ENCODE measurements around the gene KIF18B.

The KIF18B gene

DNA sequence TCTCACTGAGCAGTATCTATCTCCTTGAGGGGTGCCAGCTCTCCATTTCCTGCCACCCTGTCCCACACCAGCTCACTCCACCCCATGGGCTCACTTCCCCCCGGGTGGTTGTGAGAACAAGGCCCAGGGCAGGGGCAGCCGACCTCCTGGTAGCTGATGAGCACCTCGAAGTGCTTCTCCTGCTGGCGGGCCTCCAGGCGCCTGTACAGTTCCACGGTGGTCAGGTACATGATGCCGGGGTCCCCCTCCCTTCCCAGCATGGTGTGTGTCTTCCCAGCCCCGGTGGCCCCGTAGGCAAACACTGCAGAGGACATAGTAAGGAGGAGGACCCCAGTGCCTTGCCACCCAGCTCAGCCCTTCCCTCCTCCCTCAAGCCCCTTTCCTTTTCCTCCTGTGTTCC is 12.5 kb downstream of the KIF18B start:
- DNase-seq (ENCODE audit: low read depth): no peak

- no peak for DNase-seq (ENCODE audit: low read depth)
These were observed 12.8 kb downstream of the KIF18B start for GRCh38 chr17:44934745-44935105.

- no peak for DNase-seq (ENCODE audit: low read depth)
These were observed 13.5 kb downstream of the KIF18B start for GRCh38 chr17:44933824-44934744.

DNA sequence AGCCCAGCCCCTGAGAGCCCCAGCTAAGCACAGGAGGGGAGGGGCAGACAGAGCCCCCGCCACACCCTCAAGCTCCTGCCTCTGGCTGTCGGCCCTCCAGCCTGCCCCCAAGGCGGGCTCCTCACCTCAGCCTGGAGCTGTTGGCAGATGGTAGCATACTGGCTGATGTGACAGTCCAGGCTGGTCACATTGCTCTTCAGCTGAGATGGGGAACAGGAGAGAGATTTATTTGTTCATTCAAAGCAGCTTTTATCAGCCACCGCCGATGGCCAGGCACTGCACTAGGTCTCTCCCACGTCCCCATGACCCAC is 14.8 kb downstream of the KIF18B start:
- DNase-seq (ENCODE audit: low read depth): no peak

- no peak for DNase-seq (ENCODE audit: low read depth)
These were observed 15.3 kb downstream of the KIF18B start for GRCh38 chr17:44932096-44932786.

GRCh38 chr17:44931376-44931775 is 16.2 kb downstream of the KIF18B start:
- DNase-seq (ENCODE audit: low read depth): no peak

DNA sequence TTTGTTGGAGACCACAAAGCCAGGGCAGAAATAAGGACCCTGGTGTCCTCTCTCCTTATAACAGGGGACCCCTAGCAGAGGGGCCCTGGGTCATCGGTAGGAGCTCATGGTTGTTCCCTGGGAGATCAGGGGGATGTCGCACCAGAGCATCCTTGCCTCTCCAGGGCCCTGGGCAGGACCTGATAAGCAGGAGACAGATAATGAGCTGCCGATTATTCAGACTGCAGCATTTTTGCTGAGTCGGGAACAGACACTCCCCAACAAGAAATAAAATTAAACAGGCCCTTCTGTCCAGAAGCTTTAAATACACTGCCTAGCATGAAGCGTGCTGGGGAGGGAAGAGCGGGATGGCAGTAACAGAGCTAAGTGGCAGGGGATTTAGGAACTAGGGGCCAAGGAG is 16.9 kb downstream of the KIF18B start:
- no peak for DNase-seq (ENCODE audit: low read depth)

- no peak for DNase-seq (ENCODE audit: low read depth)
These were observed 18.4 kb downstream of the KIF18B start for GRCh38 chr17:44928950-44929720.

DNA sequence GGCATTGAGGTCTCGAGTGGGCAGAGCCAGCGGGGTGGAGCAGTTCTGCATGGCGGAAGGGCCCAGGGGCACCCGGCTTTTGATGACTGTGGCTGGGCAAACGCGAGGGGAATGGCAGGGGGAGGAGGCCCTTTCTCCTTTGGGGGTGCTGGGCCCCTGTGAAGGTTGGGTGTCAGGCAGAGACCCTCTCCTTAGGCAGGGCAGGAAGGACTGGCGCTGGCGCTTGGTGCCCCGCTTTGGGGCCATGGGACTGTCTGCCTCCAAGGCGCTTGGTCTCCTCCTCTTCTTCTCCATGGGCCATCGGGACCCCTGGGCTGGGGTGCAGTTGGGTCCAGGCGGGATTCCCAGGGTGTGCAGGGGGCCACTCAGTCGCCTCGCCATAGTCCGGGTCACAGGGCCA is 19.4 kb downstream of the KIF18B start:
- no peak for DNase-seq (ENCODE audit: low read depth)

GRCh38 chr17:44927696-44928095 is 19.9 kb downstream of the KIF18B start:
- DNase-seq (ENCODE audit: low read depth): no peak

DNA sequence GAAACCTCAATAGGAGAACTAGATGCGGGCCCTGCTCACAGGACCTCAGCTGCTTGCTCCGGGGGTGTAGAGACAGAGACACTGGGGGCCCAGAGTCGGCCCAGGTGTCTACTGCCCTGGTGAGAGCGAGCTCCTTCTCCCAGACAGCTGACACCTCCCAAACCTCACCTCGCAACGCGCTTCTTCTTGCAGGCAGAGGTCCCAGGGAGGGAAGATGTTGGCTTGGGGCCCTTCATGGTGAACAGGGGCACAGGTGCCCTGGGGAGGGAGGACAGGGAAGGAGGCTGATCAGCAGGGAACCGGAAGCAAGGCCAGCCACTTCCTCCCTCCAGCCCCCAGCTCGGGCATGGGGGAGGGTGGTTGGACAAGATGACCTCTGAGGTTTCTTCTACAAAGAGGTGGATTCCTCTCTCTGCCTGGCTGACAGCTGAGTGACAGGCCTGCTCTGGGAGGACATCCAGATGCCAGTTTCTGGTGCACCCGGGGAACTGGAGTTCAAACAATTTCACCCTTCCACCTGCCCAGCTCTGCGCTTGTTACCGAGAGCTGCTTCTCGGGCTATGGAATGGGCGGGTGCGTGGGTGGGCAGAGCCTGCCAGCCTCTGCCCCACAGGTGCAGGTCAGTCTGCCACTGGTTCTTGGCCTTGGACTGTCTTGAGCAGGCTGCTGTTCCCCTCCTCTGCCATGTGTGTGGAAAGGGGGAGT is 20.6 kb downstream of the KIF18B start:
- no peak for DNase-seq (ENCODE audit: low read depth)

GRCh38 chr17:44925731-44926697 is 21.6 kb downstream of the KIF18B start:
- DNase-seq (ENCODE audit: low read depth): no peak

DNA sequence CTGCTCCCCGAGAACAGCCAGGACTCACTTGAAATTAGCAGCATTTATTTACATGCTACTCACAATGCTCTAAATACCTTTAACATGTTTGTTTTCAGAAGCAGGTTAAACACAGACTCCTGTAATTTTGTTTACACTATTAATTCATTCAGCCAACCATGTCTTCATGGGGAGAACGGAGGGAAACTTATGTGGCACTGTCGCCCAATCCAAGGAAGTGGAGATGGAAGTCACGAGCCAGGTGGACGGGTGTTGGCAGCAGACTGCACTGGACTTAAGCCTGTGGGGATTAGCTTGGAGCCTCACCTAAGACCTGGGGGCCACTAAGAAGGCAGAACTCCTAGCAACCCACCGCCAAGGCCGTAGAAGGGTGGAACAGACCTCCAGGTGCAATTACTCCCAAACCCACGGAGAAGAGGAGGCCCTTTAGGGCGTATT is 23.4 kb downstream of the KIF18B start:
- DNase-seq (ENCODE audit: low read depth): no peak

- no peak for DNase-seq (ENCODE audit: low read depth)
These were observed 24.7 kb downstream of the KIF18B start for GRCh38 chr17:44922746-44923470.

GRCh38 chr17:44922136-44922535 is 25.4 kb downstream of the KIF18B start:
- DNase-seq (ENCODE audit: low read depth): no peak

GRCh38 chr17:44921122-44921882 is 26.3 kb downstream of the KIF18B start:
- no peak for DNase-seq (ENCODE audit: low read depth)

- DNase-seq (ENCODE audit: low read depth): no peak
These were observed 27.0 kb downstream of the KIF18B start for GRCh38 chr17:44920565-44920940.

DNA sequence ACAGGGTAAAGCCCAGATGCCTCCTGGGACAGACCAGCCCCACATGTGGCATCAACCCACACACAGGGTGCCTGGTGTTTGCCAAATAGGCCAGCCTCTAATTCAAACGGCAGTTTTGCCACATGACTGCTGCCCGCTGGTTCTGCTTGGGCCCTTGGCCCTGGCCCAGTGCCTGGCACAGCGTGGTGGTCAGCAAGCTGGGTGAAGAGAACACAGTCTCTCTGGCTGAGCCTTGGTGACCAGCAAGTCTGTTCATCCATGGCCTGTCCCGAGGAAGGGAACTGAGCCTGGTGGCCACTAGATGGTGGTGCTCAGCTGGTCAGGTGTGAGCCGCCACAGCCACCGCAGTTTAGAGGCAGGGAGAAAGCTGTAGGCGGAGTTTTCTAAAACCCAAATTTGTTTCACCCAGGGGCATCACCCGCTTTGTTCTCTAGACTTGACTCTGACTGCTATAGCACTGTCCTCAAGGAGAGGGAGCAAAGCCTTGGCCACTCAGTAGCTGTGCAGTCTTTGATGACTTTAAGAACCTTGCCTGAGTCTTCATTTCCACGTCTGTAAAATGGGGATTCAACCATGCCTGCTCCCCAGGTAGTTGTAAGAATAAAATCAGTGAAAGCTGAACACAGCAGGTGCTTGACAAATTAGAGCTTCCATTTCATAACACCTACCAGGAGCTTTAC is 27.5 kb downstream of the KIF18B start:
- no peak for DNase-seq (ENCODE audit: low read depth)

DNA sequence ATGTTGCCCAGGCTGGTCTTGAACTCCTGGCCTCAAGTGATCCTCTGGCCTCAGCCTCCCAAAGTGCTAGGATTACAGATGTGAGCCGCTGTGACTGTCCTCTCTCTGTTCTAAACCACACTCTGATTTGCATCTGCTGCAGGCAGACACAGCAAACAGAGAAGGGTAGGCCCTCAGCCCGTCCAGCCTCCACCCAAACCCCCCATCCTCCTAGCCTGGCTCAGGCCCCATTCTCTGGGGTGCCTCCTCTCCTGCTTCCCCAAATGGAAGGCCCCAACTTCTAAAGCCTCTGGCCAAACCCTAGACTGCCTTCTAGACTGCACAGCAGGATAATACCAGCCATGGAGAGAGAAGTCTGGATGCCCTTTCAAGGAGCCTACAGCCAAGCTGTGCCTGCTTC is 28.2 kb downstream of the KIF18B start:
- no peak for DNase-seq (ENCODE audit: low read depth)

Data from HS-5 (cell line).